Neural cell (in vitro differentiated cells): ENCODE data around the gene TBC1D20.

Source experiments
- EP300 ChIP-seq: fragments of 450-650 bp; conservative IDR thresholded peaks from 2 replicates; pipeline ENCODE4 v1.6.1; 2014; ENCODE audit warnings: antibody characterized with exemption, mild to moderate bottlenecking, moderate library complexity; ENCODE audit not compliant: poor library complexity, severe bottlenecking
- EZH2 ChIP-seq: fragments of 200-600, 300-800 bp; shearing (Covaris generic), sonication (generic); IDR thresholded peaks from 2 replicates; pipeline ENCODE4 v1.6.1; 2014; ENCODE audit warnings: antibody characterized with exemption, low read length, borderline replicate concordance, mild to moderate bottlenecking; ENCODE audit not compliant: insufficient read depth, poor library complexity, severe bottlenecking
- MXI1 ChIP-seq: fragments of 450-650 bp; conservative IDR thresholded peaks from 2 replicates; pipeline ENCODE4 v1.6.1; 2014; ENCODE audit warnings: antibody characterized with exemption, mild to moderate bottlenecking; ENCODE audit not compliant: poor library complexity, severe bottlenecking
- POLR2AphosphoS5 ChIP-seq: IDR thresholded peaks from 2 replicates; pipeline ENCODE4 v1.6.1; 2012
- RAD21 ChIP-seq: fragments of 450-650 bp; conservative IDR thresholded peaks from 2 replicates; pipeline ENCODE4 v1.6.1; 2014; ENCODE audit warnings: antibody characterized with exemption, mild to moderate bottlenecking, moderate library complexity
- SMC3 ChIP-seq: fragments of 450-650 bp; conservative IDR thresholded peaks from 2 replicates; pipeline ENCODE4 v1.6.1; 2014; ENCODE audit warnings: antibody characterized with exemption, mild to moderate bottlenecking, moderate library complexity; ENCODE audit not compliant: poor library complexity
- TAF1 ChIP-seq: IDR thresholded peaks from 2 replicates; pipeline ENCODE4 v1.6.1; 2012; ENCODE audit warnings: low read depth
- TF ChIP-seq, protein P1 (sequence below): fragments of 450-650 bp; IDR thresholded peaks from 2 replicates; pipeline ENCODE4 v1.5.1; 2014; ENCODE audit warnings: antibody characterized with exemption, mild to moderate bottlenecking, moderate library complexity; ENCODE audit not compliant: poor library complexity, severe bottlenecking
- TF ChIP-seq, protein P2 (sequence below): IDR thresholded peaks from 2 replicates; pipeline ENCODE4 v1.6.1; 2012; ENCODE audit warnings: borderline replicate concordance

GRCh38 chr20:427401-427800 is 34.9 kb downstream of the TBC1D20 start:
- TF ChIP-seq POLR2AphosphoS5 (no peak), TAF1 (no peak), EP300 (no peak), SMC3 (no peak), RAD21 (no peak), EZH2 (no peak), MXI1 (no peak)
- TF ChIP-seq, protein P1, sequence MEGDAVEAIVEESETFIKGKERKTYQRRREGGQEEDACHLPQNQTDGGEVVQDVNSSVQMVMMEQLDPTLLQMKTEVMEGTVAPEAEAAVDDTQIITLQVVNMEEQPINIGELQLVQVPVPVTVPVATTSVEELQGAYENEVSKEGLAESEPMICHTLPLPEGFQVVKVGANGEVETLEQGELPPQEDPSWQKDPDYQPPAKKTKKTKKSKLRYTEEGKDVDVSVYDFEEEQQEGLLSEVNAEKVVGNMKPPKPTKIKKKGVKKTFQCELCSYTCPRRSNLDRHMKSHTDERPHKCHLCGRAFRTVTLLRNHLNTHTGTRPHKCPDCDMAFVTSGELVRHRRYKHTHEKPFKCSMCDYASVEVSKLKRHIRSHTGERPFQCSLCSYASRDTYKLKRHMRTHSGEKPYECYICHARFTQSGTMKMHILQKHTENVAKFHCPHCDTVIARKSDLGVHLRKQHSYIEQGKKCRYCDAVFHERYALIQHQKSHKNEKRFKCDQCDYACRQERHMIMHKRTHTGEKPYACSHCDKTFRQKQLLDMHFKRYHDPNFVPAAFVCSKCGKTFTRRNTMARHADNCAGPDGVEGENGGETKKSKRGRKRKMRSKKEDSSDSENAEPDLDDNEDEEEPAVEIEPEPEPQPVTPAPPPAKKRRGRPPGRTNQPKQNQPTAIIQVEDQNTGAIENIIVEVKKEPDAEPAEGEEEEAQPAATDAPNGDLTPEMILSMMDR: no peak
- TF ChIP-seq, protein P2, sequence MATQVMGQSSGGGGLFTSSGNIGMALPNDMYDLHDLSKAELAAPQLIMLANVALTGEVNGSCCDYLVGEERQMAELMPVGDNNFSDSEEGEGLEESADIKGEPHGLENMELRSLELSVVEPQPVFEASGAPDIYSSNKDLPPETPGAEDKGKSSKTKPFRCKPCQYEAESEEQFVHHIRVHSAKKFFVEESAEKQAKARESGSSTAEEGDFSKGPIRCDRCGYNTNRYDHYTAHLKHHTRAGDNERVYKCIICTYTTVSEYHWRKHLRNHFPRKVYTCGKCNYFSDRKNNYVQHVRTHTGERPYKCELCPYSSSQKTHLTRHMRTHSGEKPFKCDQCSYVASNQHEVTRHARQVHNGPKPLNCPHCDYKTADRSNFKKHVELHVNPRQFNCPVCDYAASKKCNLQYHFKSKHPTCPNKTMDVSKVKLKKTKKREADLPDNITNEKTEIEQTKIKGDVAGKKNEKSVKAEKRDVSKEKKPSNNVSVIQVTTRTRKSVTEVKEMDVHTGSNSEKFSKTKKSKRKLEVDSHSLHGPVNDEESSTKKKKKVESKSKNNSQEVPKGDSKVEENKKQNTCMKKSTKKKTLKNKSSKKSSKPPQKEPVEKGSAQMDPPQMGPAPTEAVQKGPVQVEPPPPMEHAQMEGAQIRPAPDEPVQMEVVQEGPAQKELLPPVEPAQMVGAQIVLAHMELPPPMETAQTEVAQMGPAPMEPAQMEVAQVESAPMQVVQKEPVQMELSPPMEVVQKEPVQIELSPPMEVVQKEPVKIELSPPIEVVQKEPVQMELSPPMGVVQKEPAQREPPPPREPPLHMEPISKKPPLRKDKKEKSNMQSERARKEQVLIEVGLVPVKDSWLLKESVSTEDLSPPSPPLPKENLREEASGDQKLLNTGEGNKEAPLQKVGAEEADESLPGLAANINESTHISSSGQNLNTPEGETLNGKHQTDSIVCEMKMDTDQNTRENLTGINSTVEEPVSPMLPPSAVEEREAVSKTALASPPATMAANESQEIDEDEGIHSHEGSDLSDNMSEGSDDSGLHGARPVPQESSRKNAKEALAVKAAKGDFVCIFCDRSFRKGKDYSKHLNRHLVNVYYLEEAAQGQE: no peak
